GM18502 (cell line): ENCODE data around the gene QSOX2.

Experiments
- ATAC-seq: cut with Tn5 transposase; IDR thresholded peaks from one replicate; pipeline ENCODE4 v1.9.1; 2021; ENCODE audit warnings: mild to moderate bottlenecking; ENCODE audit not compliant: unreplicated experiment, poor library complexity

Gene QSOX2

GRCh38 chr9:136181784-136182419, 63.7 kb downstream of the QSOX2 start:
- no peak for ATAC-seq

- no peak for ATAC-seq
Measured at GRCh38 chr9:136180586-136180985, 65.0 kb downstream of the QSOX2 start.

GRCh38 chr9:136179761-136180160, 65.9 kb downstream of the QSOX2 start:
- ATAC-seq: no peak

GRCh38 chr9:136179101-136179616, 66.5 kb downstream of the QSOX2 start:
- ATAC-seq: no peak

- no peak for ATAC-seq
Measured at GRCh38 chr9:136178773-136179075, 66.9 kb downstream of the QSOX2 start.

GRCh38 chr9:136178061-136178772, 67.4 kb downstream of the QSOX2 start:
- no peak for ATAC-seq

GRCh38 chr9:136177224-136177623, 68.4 kb downstream of the QSOX2 start:
- ATAC-seq: no peak

GRCh38 chr9:136175616-136176197, 69.9 kb downstream of the QSOX2 start:
- ATAC-seq: no peak

GRCh38 chr9:136174779-136175615, 70.6 kb downstream of the QSOX2 start:
- no peak for ATAC-seq

- no peak for ATAC-seq
Measured at GRCh38 chr9:136173648-136174290, 71.8 kb downstream of the QSOX2 start.

- no peak for ATAC-seq
Measured at GRCh38 chr9:136172412-136173079, 73.1 kb downstream of the QSOX2 start.

- no peak for ATAC-seq
Measured at GRCh38 chr9:136171801-136172411, 73.7 kb downstream of the QSOX2 start.

GRCh38 chr9:136171009-136171800, 74.4 kb downstream of the QSOX2 start:
- no peak for ATAC-seq

GRCh38 chr9:136170006-136170901, 75.4 kb downstream of the QSOX2 start:
- ATAC-seq: no peak

GRCh38 chr9:136169495-136169894, 76.1 kb downstream of the QSOX2 start:
- no peak for ATAC-seq

GRCh38 chr9:136163248-136163850, 82.3 kb downstream of the QSOX2 start:
- no peak for ATAC-seq

GRCh38 chr9:136160995-136161610, 84.5 kb downstream of the QSOX2 start:
- no peak for ATAC-seq
